Thoracic aorta (tissue), 2 donors: Measurements from ENCODE around the gene KNG1. TPM values are rescaled to one million over a fixed set of nuclear protein-coding genes. Genes with fewer than 3 reads are reported as not detected.
"Not testable (repeated sequence)": the region's sequence is repeated elsewhere in the genome, so short reads cannot be mapped to it uniquely, and the experiment has no call there.

Experiments used
- ATAC-seq: fragments of 150-250 bp; one replicate; pipeline ENCODE4 v1.8.0; 2017; ENCODE audit warnings: low read depth; ENCODE audit not compliant: insufficient number of reproducible peaks, low FRiP score
- DNase-seq: peaks from one replicate; pipeline ENCODE4 v3.0.0-alpha.2; 2020; ENCODE audit warnings: low spot score
- H3K27ac ChIP-seq, 2 donors: fragments of 200-600 bp; sonication (generic); 1 replicate in 1 of 2; 2 replicates in 1 of 2; pipeline ENCODE4 v1.5.1; 2016; ENCODE audit warnings: mild to moderate bottlenecking in 2 of 2, moderate library complexity in 2 of 2
- H3K27me3 ChIP-seq: fragments of 200-600 bp; sonication (generic); replicated peaks from 2 replicates; pipeline ENCODE4 v1.6.0; 2016; ENCODE audit warnings: mild to moderate bottlenecking; ENCODE audit not compliant: insufficient read depth
- H3K36me3 ChIP-seq: fragments of 200-600 bp; sonication (generic); one replicate; pipeline ENCODE4 v1.5.1; 2016
- H3K4me1 ChIP-seq, 2 donors: fragments of 200-600 bp; sonication (generic); 1 replicate in 1 of 2; 2 replicates in 1 of 2; pipeline versions ENCODE4 v1.5.1 to v1.6.0; 2016; ENCODE audit warnings: low read depth in 2 of 2, mild to moderate bottlenecking in 1 of 2; ENCODE audit not compliant: control insufficient read depth in 1 of 2
- H3K4me3 ChIP-seq: fragments of 200-600 bp; sonication (generic); 2 replicates; pipeline ENCODE4 v1.5.1; 2016; ENCODE audit warnings: mild to moderate bottlenecking
- H3K9me3 ChIP-seq: fragments of 200-600 bp; sonication (generic); 2 replicates; pipeline ENCODE4 v1.5.1; 2016
- CTCF ChIP-seq: fragments of 200-600 bp; sonication (generic); IDR thresholded peaks from one replicate; pipeline ENCODE4 v1.5.1; 2019; ENCODE audit warnings: antibody characterized with exemption
- total RNA-seq, 2 donors: library from RNA; depleted of rRNA; stranded (reverse); fragments of >200 nt; gene quantifications; one replicate each; pipeline versions ENCODE4 v1.1.0 to v1.2.3, GENCODE V29; 2016

KNG1 gene
- total RNA-seq, 2 donors from 2014 or later = not detected

- H3K9me3 ChIP-seq = no peaks in the 10 kb centered on the region
- no peaks in the 10 kb centered on the region for H3K4me1 ChIP-seq
- no peaks in the 10 kb centered on the region for H3K36me3 ChIP-seq
- TF ChIP-seq CTCF = no peak
- DNase-seq (no peak), ATAC-seq (no peak)
- H3K27me3 ChIP-seq = no peaks in the 10 kb centered on the region
- H3K4me3 ChIP-seq = no peak overlapping the region
- no peak overlapping the region for H3K27ac ChIP-seq
These were observed 30.0 kb upstream of the KNG1 start for GRCh38 chr3:186687120-186687651.

GRCh38 chr3:186690304-186690703 is 26.9 kb upstream of the KNG1 start:
- H3K4me3 ChIP-seq, DNase-seq, H3K27ac ChIP-seq, H3K27me3 ChIP-seq, H3K4me1 ChIP-seq, ATAC-seq, H3K36me3 ChIP-seq, H3K9me3 ChIP-seq: not testable (repeated sequence)

- ATAC-seq (no peak), DNase-seq (no peak)
- Histone ChIP-seq H3K36me3 (no peaks in the 10 kb centered on the region), H3K27me3 (no peaks in the 10 kb centered on the region), H3K4me1 (no peaks in the 10 kb centered on the region), H3K4me3 (no peak overlapping the region), H3K9me3 (no peaks in the 10 kb centered on the region), H3K27ac (no peak overlapping the region)
- no peak for TF ChIP-seq CTCF
These were observed 25.5 kb upstream of the KNG1 start for GRCh38 chr3:186691676-186692075.

- H3K36me3 ChIP-seq = no peaks in the 10 kb centered on the region
- DNase-seq (no peak), ATAC-seq (no peak)
- no peak for TF ChIP-seq CTCF
- no peaks in the 10 kb centered on the region for H3K4me1 ChIP-seq
- H3K4me3 ChIP-seq = no peak overlapping the region
- no peak overlapping the region for H3K27ac ChIP-seq
- no peaks in the 10 kb centered on the region for H3K9me3 ChIP-seq
- H3K27me3 ChIP-seq = no peaks in the 10 kb centered on the region
These were observed 23.3 kb upstream of the KNG1 start for GRCh38 chr3:186693843-186694242.

GRCh38 chr3:186694288-186695032 is 22.7 kb upstream of the KNG1 start:
- Histone ChIP-seq H3K4me1 (no peaks in the 10 kb centered on the region), H3K27me3 (no peaks in the 10 kb centered on the region), H3K4me3 (no peak overlapping the region), H3K36me3 (no peaks in the 10 kb centered on the region), H3K27ac (no peak overlapping the region), H3K9me3 (no peaks in the 10 kb centered on the region)
- DNase-seq = no peak
- ATAC-seq = no peak
- no peak for TF ChIP-seq CTCF

GRCh38 chr3:186696522-186696921 is 20.6 kb upstream of the KNG1 start:
- Histone ChIP-seq H3K27ac (no peak overlapping the region), H3K9me3 (no peaks in the 10 kb centered on the region), H3K36me3 (no peaks in the 10 kb centered on the region), H3K4me3 (no peak overlapping the region), H3K27me3 (no peaks in the 10 kb centered on the region), H3K4me1 (peaks cover 3 to 14% of the 10 kb centered on the region in 2 donors)
- TF ChIP-seq CTCF = no peak
- DNase-seq (no peak), ATAC-seq (no peak)
